Stomach (tissue), 9 donors: Measurements from ENCODE around the gene MYOZ3. TPM values are rescaled to one million over a fixed set of nuclear protein-coding genes. Genes with fewer than 3 reads are reported as not detected.

Experiments
- DNase-seq, 2 donors: peaks; one replicate each; pipeline versions ENCODE4 v3.0.0 to v3.0.0-alpha.2; 2013 to 2019
- H3K27ac ChIP-seq, 5 donors: fragments of 200-600 bp in 4 of 5; sonication (generic) in 4 of 5; one replicate each; pipeline ENCODE4 v1.5.1; 2013 to 2019; ENCODE audit warnings: mild to moderate bottlenecking in 1 of 5, moderate library complexity in 1 of 5
- H3K27me3 ChIP-seq, 3 donors: fragments of 200-600 bp; sonication (generic); one replicate each; pipeline ENCODE4 v1.5.1; 2017 to 2019; ENCODE audit warnings: mixed run types in 1 of 3
- H3K36me3 ChIP-seq, 4 donors: fragments of 200-600 bp; sonication (generic); 1 replicate in 3 of 4; 2 replicates in 1 of 4; pipeline ENCODE4 v1.5.1; 2016 to 2019
- H3K4me1 ChIP-seq, 4 donors: fragments of 200-600 bp; sonication (generic); one replicate each; pipeline ENCODE4 v1.5.1; 2016 to 2019
- H3K4me3 ChIP-seq, 4 donors: fragments of 200-600 bp; sonication (generic) in 3 of 4; one replicate each; pipeline ENCODE4 v1.5.1; 2016 to 2019; ENCODE audit warnings: mild to moderate bottlenecking in 1 of 4
- H3K9me3 ChIP-seq, 4 donors: fragments of 200-600 bp; sonication (generic); one replicate each; pipeline ENCODE4 v1.5.1; 2016 to 2019
- CTCF ChIP-seq, 7 experiments: fragments of 450-650 bp in 4 of 7; fragments of 200-600 bp in 3 of 7; sonication (generic) in 3 of 7; IDR thresholded peaks; one replicate each; pipeline ENCODE4 v1.5.1; 2016 to 2019; ENCODE audit warnings: antibody characterized with exemption in 7 of 7, control low read depth in 2 of 7, mild to moderate bottlenecking in 1 of 7
- EP300 ChIP-seq: sonication (generic); formaldehyde crosslinking; IDR thresholded peaks from one replicate; pipeline ENCODE4 v1.6.1; 2017; ENCODE audit warnings: antibody characterized with exemption
- POLR2A ChIP-seq, 4 donors: fragments of 450-650 bp; IDR thresholded peaks; one replicate each; pipeline ENCODE4 v1.6.1; 2016; ENCODE audit warnings: antibody characterized with exemption in 4 of 4, control low read depth in 2 of 4, mild to moderate bottlenecking in 1 of 4, moderate library complexity in 1 of 4
- POLR2AphosphoS5 ChIP-seq, 3 donors: sonication (generic); formaldehyde crosslinking; IDR thresholded peaks; one replicate each; pipeline ENCODE4 v1.6.1; 2016; ENCODE audit warnings: antibody characterized with exemption in 3 of 3
- WGBS, 5 donors: extraction: QIAGEN DNeasy Blood & Tissue Kit in 3 of 5; methylation state at CpG; one replicate each; pipeline versions ENCODE4 v1.1.5 to v1.1.7; 2013 to 2018; 5-methylcytosine and 5-hydroxymethylcytosine counted together
- intact Hi-C: fragments of 100-400 bp; cut with DNase I; formaldehyde crosslinking; loops from one replicate; pipeline ENCODE4 v1.15.1; 2023; ENCODE audit warnings: low total_unique reads
- polyA plus RNA-seq, 3 donors: library from polyadenylated mRNA; stranded (reverse); fragments of 200-250 nt; gene quantifications; one replicate each; pipeline ENCODE4 v1.2.3, GENCODE V29; 2013
- total RNA-seq, 5 donors: library from RNA; depleted of rRNA; stranded (reverse); fragments of >200 nt; gene quantifications; one replicate each; pipeline versions ENCODE4 v1.1.0 to v1.2.3, GENCODE V29; 2014 to 2016
- donor health status: healthy with polysubstance abuse.
- donor health status: Bipolar disorder and iron deficiency.
- donor health status: healthy.

The MYOZ3 gene
- total and polyA plus RNA-seq, 8 donors = 0.23 to 1.8 (median 0.52) TPM; not detected in 4

GRCh38 chr5:150614661-150615060 is 46.4 kb upstream of the MYOZ3 start:
- no peaks in the 10 kb centered on the region for H3K36me3 ChIP-seq
- H3K9me3 ChIP-seq = no peaks in the 10 kb centered on the region
- H3K27ac ChIP-seq = peak overlapping the region; percentile 79 to 89 (median 86)
- H3K4me1 ChIP-seq = peaks cover 88 to 99% (median 93%) of the 10 kb centered on the region in 4 donors
- 61 to 74% (median 68%) methylated on average over 4 of the region's 4 CpGs for WGBS, 5 donors
- intact Hi-C loops = no loop called here
- H3K4me3 ChIP-seq = no peak overlapping the region
- no peaks in the 10 kb centered on the region for H3K27me3 ChIP-seq
- no peak for DNase-seq
- TF ChIP-seq EP300 (no peak), POLR2A (IDR thresholded peaks at IDR 0.05) (no peak), POLR2AphosphoS5 (IDR thresholded peaks at IDR 0.05) (no peak), CTCF (IDR thresholded peaks at IDR 0.05) (no peak)

GRCh38 chr5:150615141-150615699 is 45.8 kb upstream of the MYOZ3 start:
- H3K27ac ChIP-seq = peak overlapping the region; percentile 79 to 89 (median 86)
- TF ChIP-seq POLR2A (IDR thresholded peaks at IDR 0.05) (no peak), POLR2AphosphoS5 (IDR thresholded peaks at IDR 0.05) (peak in 2 of 3 donors; percentile 31 to 73)
- peak; percentile 79 to 83 for DNase-seq
- H3K27me3 ChIP-seq = no peaks in the 10 kb centered on the region
- peaks cover 83 to 96% (median 87%) of the 10 kb centered on the region in 4 donors for H3K4me1 ChIP-seq
- 9 to 26% (median 10%) methylated on average over 17 of the region's 17 CpGs for WGBS, 5 donors
- no peaks in the 10 kb centered on the region for H3K36me3 ChIP-seq
- no peaks in the 10 kb centered on the region for H3K9me3 ChIP-seq
- intact Hi-C loops = no loop called here
- H3K4me3 ChIP-seq = no peak overlapping the region

GRCh38 chr5:150616024-150616470 is 45.0 kb upstream of the MYOZ3 start:
- intact Hi-C loops = no loop called here
- H3K9me3 ChIP-seq = no peaks in the 10 kb centered on the region
- DNase-seq = peak; percentile 84 to 95
- no peaks in the 10 kb centered on the region for H3K27me3 ChIP-seq
- peak in 2 of 3 donors; percentile 44 to 80 for TF ChIP-seq POLR2AphosphoS5 (IDR thresholded peaks at IDR 0.05)
- TF ChIP-seq POLR2A (IDR thresholded peaks at IDR 0.05) = no peak
- peak overlapping the region in 1 of 4 donors; percentile 12 for H3K4me3 ChIP-seq
- peak overlapping the region; percentile 79 to 89 (median 86) for H3K27ac ChIP-seq
- peaks cover 77 to 89% (median 80%) of the 10 kb centered on the region in 4 donors for H3K4me1 ChIP-seq
- WGBS, 5 donors = 18 to 36% (median 32%) methylated on average over 5 of the region's 5 CpGs
- no peaks in the 10 kb centered on the region for H3K36me3 ChIP-seq

GRCh38 chr5:150616506-150616905 is 44.5 kb upstream of the MYOZ3 start:
- DNase-seq = no peak
- no peak overlapping the region for H3K4me3 ChIP-seq
- H3K4me1 ChIP-seq = peaks cover 73 to 84% (median 76%) of the 10 kb centered on the region in 4 donors
- no peaks in the 10 kb centered on the region for H3K9me3 ChIP-seq
- H3K36me3 ChIP-seq = no peaks in the 10 kb centered on the region
- H3K27me3 ChIP-seq = no peaks in the 10 kb centered on the region
- TF ChIP-seq POLR2AphosphoS5 (IDR thresholded peaks at IDR 0.05) = no peak
- no peak for TF ChIP-seq POLR2A (IDR thresholded peaks at IDR 0.05)
- TF ChIP-seq EP300 = no peak
- TF ChIP-seq CTCF (IDR thresholded peaks at IDR 0.05) = no peak
- peak overlapping the region; percentile 79 to 89 (median 86) for H3K27ac ChIP-seq
- 88 to 97% (median 95%) methylated on average over 1 of the region's 1 CpG for WGBS, 5 donors
- intact Hi-C loops = no loop called here

- H3K27ac ChIP-seq = peak overlapping the region; percentile 34 to 88 (median 66)
- H3K4me1 ChIP-seq = peaks cover 59 to 71% (median 60%) of the 10 kb centered on the region in 4 donors
Measured at GRCh38 chr5:150618163-150618562, 42.9 kb upstream of the MYOZ3 start.

More at GRCh38 chr5:150618163-150618562, 42.9 kb upstream of the MYOZ3 start:
- Histone ChIP-seq H3K9me3 (no peaks in the 10 kb centered on the region), H3K4me3 (no peak overlapping the region), H3K36me3 (no peaks in the 10 kb centered on the region), H3K27me3 (no peaks in the 10 kb centered on the region)
- peak in 1 of 2 donors; percentile 64 for DNase-seq
- intact Hi-C loops = no loop called here
- WGBS, 5 donors = 43 to 77% (median 45%) methylated on average over 9 of the region's 9 CpGs
- no peak for TF ChIP-seq CTCF (IDR thresholded peaks at IDR 0.05)
- no peak for TF ChIP-seq EP300
- TF ChIP-seq POLR2AphosphoS5 (IDR thresholded peaks at IDR 0.05) = no peak
- no peak for TF ChIP-seq POLR2A (IDR thresholded peaks at IDR 0.05)
